SH-SY5Y (cell line): ENCODE measurements around the gene GJD4.

ENCODE experiments used
- GATA2 ChIP-seq: IDR thresholded peaks from 2 replicates; pipeline ENCODE4 v1.6.1; 2011; ENCODE audit warnings: mild to moderate bottlenecking, low read depth, low read length
- GATA3 ChIP-seq: IDR thresholded peaks from 2 replicates; pipeline ENCODE4 v1.6.1; 2011; ENCODE audit warnings: low read depth, mild to moderate bottlenecking, low read length, moderate library complexity

DNA sequence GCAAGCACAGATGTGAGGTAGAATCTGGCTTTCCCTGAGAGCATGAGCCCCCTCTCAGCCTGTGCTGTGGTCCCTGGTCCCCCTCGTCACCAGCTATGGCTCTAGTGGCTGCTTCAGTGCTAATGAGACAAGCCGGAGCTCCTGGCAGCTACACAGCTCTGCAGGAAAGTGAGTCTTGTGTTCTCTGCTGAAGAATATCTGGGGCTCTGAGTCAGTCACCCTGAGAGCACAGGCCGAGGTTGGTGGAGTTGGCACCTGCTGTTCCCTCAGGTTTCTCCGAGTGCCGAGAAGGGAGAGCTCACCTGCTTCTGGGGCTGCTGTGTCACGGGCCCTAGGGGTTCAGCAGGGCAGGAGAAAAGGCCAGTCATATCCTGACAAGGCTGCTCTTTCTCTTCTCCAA, 37.2 kb upstream of the GJD4 start:
- TF ChIP-seq GATA2: no peak
- no peak for TF ChIP-seq GATA3
